Astrocyte (in vitro differentiated cells and primary cell): ENCODE results near the gene CCDC8. TPM values are rescaled to one million over a fixed set of nuclear protein-coding genes. Genes with fewer than 3 reads are reported as not detected.

Experiments
- DNase-seq: peaks from one replicate; pipeline ENCODE4 v3.0.0-alpha.2; 2010; ENCODE audit warnings: low read depth
- FAIRE-seq: peaks from 2 replicates; lab custom pipeline; 2011; peaks lifted over from hg19 to GRCh38; lab: Jason Lieb, UNC
- H2AFZ ChIP-seq: 2 replicates; pipeline ENCODE4 v1.6.0; 2012; ENCODE audit warnings: low read depth, low read length, inconsistent platforms
- H3K27ac ChIP-seq: 2 replicates; pipeline ENCODE4 v1.5.1; 2011; ENCODE audit warnings: low read depth, low read length, inconsistent platforms
- H3K27me3 ChIP-seq: 2 replicates; pipeline ENCODE4 v1.6.0; 2011; ENCODE audit warnings: low read length, inconsistent platforms; ENCODE audit not compliant: insufficient read depth
- H3K36me3 ChIP-seq: 2 replicates; pipeline ENCODE4 v1.5.1; 2011; ENCODE audit warnings: low read length, inconsistent platforms; ENCODE audit not compliant: insufficient read depth
- H3K4me1 ChIP-seq: 2 replicates; pipeline ENCODE4 v1.5.1; 2011; ENCODE audit warnings: low read length, inconsistent platforms; ENCODE audit not compliant: insufficient read depth
- H3K4me2 ChIP-seq: 2 replicates; pipeline ENCODE4 v1.6.0; 2012; ENCODE audit warnings: low read length, inconsistent platforms
- H3K4me3 ChIP-seq: 2 replicates; pipeline ENCODE4 v1.5.1; 2011; ENCODE audit warnings: low read depth, mild to moderate bottlenecking, low read length, inconsistent platforms; ENCODE audit not compliant: insufficient read depth
- H3K79me2 ChIP-seq: 2 replicates; pipeline ENCODE4 v1.6.0; 2012; ENCODE audit warnings: mild to moderate bottlenecking, low read length, inconsistent platforms; ENCODE audit not compliant: insufficient read depth
- H3K9ac ChIP-seq: 2 replicates; pipeline ENCODE4 v1.6.0; 2012; ENCODE audit warnings: mild to moderate bottlenecking, low read length, inconsistent platforms
- H3K9me3 ChIP-seq: 2 replicates; pipeline ENCODE4 v1.5.1; 2012; ENCODE audit warnings: low read depth, mild to moderate bottlenecking, low read length, inconsistent platforms; ENCODE audit not compliant: insufficient read depth
- H4K20me1 ChIP-seq: 2 replicates; pipeline ENCODE4 v1.6.0; 2012; ENCODE audit warnings: low read length, inconsistent platforms; ENCODE audit not compliant: insufficient read depth
- H3K27ac Mint-ChIP-seq: one replicate; pipeline ENCODE4 v1.8.0; 2021; ENCODE audit warnings: mild to moderate bottlenecking, mixed read lengths; ENCODE audit not compliant: unreplicated experiment
- H3K27me3 Mint-ChIP-seq: one replicate; pipeline ENCODE4 v1.8.0; 2021; ENCODE audit warnings: low read depth, mixed read lengths; ENCODE audit not compliant: unreplicated experiment
- H3K36me3 Mint-ChIP-seq: one replicate; pipeline ENCODE4 v1.8.0; 2021; ENCODE audit warnings: low read depth, mixed read lengths; ENCODE audit not compliant: unreplicated experiment
- H3K4me1 Mint-ChIP-seq: one replicate; pipeline ENCODE4 v1.8.0; 2021; ENCODE audit warnings: low read depth, mixed read lengths; ENCODE audit not compliant: unreplicated experiment
- H3K4me3 Mint-ChIP-seq: one replicate; pipeline ENCODE4 v1.8.0; 2021; ENCODE audit warnings: mild to moderate bottlenecking, moderate library complexity, mixed read lengths; ENCODE audit not compliant: unreplicated experiment
- H3K9me3 Mint-ChIP-seq: one replicate; pipeline ENCODE4 v1.8.0; 2021; ENCODE audit warnings: mild to moderate bottlenecking, mixed read lengths; ENCODE audit not compliant: unreplicated experiment
- EZH2 ChIP-seq: IDR thresholded peaks from 2 replicates; pipeline ENCODE4 v1.6.1; 2012; ENCODE audit warnings: mild to moderate bottlenecking, low read length, inconsistent platforms; ENCODE audit not compliant: insufficient read depth
- total RNA-seq: library from RNA; stranded (reverse); gene quantifications from 2 replicates; pipeline ENCODE4 v1.2.1, GENCODE V29; 2021
- TF ChIP-seq, protein P1 (sequence below): IDR thresholded peaks from 2 replicates; pipeline ENCODE4 v1.5.1; 2011; ENCODE audit warnings: low read depth, mild to moderate bottlenecking, inconsistent platforms, low read length, moderate library complexity; ENCODE audit not compliant: insufficient read depth

Gene CCDC8
- total RNA-seq, 1 donor from 2014 or later = 35.5 TPM

GRCh38 chr19:46429999-46430398, 16.6 kb upstream of the CCDC8 start:
- H3K4me1 Mint-ChIP-seq = peaks cover 7% of the 10 kb centered on the region
- TF ChIP-seq EZH2 = no peak
- TF ChIP-seq, protein P1, sequence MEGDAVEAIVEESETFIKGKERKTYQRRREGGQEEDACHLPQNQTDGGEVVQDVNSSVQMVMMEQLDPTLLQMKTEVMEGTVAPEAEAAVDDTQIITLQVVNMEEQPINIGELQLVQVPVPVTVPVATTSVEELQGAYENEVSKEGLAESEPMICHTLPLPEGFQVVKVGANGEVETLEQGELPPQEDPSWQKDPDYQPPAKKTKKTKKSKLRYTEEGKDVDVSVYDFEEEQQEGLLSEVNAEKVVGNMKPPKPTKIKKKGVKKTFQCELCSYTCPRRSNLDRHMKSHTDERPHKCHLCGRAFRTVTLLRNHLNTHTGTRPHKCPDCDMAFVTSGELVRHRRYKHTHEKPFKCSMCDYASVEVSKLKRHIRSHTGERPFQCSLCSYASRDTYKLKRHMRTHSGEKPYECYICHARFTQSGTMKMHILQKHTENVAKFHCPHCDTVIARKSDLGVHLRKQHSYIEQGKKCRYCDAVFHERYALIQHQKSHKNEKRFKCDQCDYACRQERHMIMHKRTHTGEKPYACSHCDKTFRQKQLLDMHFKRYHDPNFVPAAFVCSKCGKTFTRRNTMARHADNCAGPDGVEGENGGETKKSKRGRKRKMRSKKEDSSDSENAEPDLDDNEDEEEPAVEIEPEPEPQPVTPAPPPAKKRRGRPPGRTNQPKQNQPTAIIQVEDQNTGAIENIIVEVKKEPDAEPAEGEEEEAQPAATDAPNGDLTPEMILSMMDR = no peak
- FAIRE-seq = no peak

DNA sequence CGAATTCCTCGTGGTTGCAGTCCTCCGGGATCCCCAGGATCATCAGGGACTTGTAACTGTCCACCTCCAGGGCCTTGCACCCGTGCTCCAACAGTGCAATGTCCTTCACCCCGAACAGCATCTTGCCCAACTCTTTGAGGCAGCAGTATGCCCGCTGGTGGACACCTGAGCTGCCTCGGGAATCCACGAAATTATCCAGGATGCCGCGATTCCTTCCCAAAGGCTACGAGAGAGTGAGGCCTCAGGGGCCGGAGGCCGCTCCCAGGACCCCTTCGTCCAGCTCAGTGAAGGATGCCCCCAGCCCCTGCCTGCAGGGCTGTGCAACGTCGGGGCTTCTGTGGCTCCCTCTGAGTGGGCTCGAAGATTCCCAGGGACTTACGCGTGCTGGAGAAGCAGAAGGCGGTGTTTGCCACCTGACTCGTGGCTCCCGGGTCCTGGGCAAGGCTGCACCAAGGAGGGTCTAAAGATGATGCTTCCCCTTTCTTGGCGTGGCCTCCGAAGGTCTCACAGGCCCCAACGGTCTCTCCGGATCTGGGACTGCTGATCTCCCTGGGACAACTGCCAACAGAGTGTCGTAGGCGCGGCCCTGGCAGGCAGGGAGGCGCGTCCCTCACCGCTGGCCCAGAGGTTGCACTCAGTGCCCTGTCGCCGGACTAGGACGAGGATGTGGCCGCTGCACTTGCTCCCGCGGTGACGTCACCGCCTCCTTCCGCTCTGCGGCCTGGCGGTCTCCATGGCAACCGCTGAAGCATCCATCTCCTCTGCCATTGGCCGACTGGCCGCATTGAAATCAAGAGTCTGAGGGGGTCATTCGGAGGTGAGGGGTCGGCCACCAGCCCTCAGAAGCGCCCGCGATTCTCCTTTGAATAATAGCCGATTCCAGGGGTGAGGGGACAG, 15.1 kb upstream of the CCDC8 start, which contains the start of gene PNMA8C:
TSS of gene PNMA8C (minus strand) at position 698 of the 897 bp plus-strand sequence. CDS start at position 121, 577 bp downstream.
- H3K79me2 ChIP-seq = no peaks in the 10 kb centered on the region
- DNase-seq (peak; percentile 29), FAIRE-seq (no peak)
- peaks cover 14% of the 10 kb centered on the region for H3K27me3 Mint-ChIP-seq
- H3K9me3 Mint-ChIP-seq = peaks cover 2% of the 10 kb centered on the region
- peak within 1 kb of the TSS; percentile 79 for H3K4me2 ChIP-seq
- no peaks in the 10 kb centered on the region for H4K20me1 ChIP-seq
- H3K27me3 ChIP-seq = peaks cover 3% of the 10 kb centered on the region
- no peaks in the 10 kb centered on the region for H3K36me3 ChIP-seq
- peaks cover 15% of the 10 kb centered on the region for H3K4me1 ChIP-seq
- H3K9me3 ChIP-seq = no peaks in the 10 kb centered on the region
- H3K36me3 Mint-ChIP-seq = no peaks in the 10 kb centered on the region
- H3K27ac Mint-ChIP-seq = peak within 1 kb of the TSS; percentile 19
- peaks cover 7% of the 10 kb centered on the region for H3K4me1 Mint-ChIP-seq
- H3K27ac ChIP-seq = no peak within 1 kb of the TSS
- no peak within 1 kb of the TSS for H3K4me3 ChIP-seq
- H2AFZ ChIP-seq = peak within 1 kb of the TSS; percentile 76
- no peak within 1 kb of the TSS for H3K9ac ChIP-seq
- no peak for TF ChIP-seq EZH2
- TF ChIP-seq, protein P1 = no peak
- H3K4me3 Mint-ChIP-seq = peak within 1 kb of the TSS; percentile 66

More at GRCh38 chr19:46429999-46430398, 16.6 kb upstream of the CCDC8 start:
- Histone ChIP-seq H3K9me3 (no peaks in the 10 kb centered on the region), H3K9ac (no peak overlapping the region), H3K27me3 (no peaks in the 10 kb centered on the region), H3K4me2 (no peak overlapping the region), H3K4me1 (peaks cover 15% of the 10 kb centered on the region), H4K20me1 (no peaks in the 10 kb centered on the region), H3K27ac (no peak overlapping the region), H2AFZ (no peak overlapping the region), H3K36me3 (no peaks in the 10 kb centered on the region), H3K4me3 (no peak overlapping the region), H3K79me2 (no peaks in the 10 kb centered on the region)
- Mint-ChIP-seq H3K36me3 (no peaks in the 10 kb centered on the region), H3K27ac (no peak overlapping the region), H3K27me3 (peaks cover 14% of the 10 kb centered on the region), H3K4me3 (no peak overlapping the region), H3K9me3 (peaks cover 2% of the 10 kb centered on the region)
- DNase-seq = no peak
